ENCODE data around the gene AOPEP. TPM values are rescaled to one million over a fixed set of nuclear protein-coding genes. Genes with fewer than 3 reads are reported as not detected.

Gene AOPEP
- total RNA-seq, 5 donors from 2014 or later (not counting 1 experiment from before 2014, with no cell fraction given), result 10.4 to 14.8 (median 11.3) TPM

DNA sequence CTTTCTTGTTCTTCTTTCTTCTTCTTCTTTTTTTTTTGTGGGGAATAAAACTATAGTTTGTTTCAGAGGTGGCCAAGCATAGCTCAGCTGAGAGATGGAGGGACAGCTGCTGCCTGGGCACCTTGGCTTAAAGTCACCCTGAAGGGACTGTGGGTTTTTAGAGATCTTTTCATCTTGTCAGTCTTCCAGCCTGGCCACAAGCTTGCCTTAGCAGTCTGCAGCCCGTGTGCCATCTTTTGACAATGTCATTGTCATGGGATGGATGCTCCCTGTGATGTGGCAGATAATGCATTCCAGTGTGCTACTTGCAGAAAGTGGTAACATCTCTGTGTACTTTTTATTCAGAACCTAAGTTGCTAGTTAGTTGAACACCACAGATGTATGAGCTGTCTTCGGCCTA is 310.2 kb downstream of the AOPEP start:
- Histone ChIP-seq H3K36me3 (ENCODE audit: control insufficient read depth in 2 of 2, extremely low read depth in 1 of 2, insufficient read depth in 1 of 2, low read length in 1 of 2) (no peaks in the 10 kb centered on the region), H3K27me3 (replicated peaks in 1 of 2; ENCODE audit: control insufficient read depth in 2 of 2, extremely low read depth in 1 of 2, insufficient read depth in 2 of 2, low read length in 1 of 2) (no peaks in the 10 kb centered on the region), H3K9me3 (no peaks in the 10 kb centered on the region), H3K4me1 (ENCODE audit: control insufficient read depth in 1 of 2, extremely low read depth in 1 of 2, insufficient read depth in 2 of 2, low read length in 2 of 2) (no peaks in the 10 kb centered on the region), H3K4me3 (ENCODE audit: control insufficient read depth in 1 of 2, extremely low read depth in 1 of 2, low read length in 1 of 2) (no peak overlapping the region), H3K27ac (ENCODE audit: low read length) (no peak overlapping the region)
- H3K9me3 Mint-ChIP-seq, result no peaks in the 10 kb centered on the region
- WGBS (ENCODE audit: insufficient coverage), result 64% methylated on average over 1 of the region's 2 CpGs
- DNase-seq (no peak), ATAC-seq (replicated peaks in 1 of 4) (no peak)
- H3K36me3 Mint-ChIP-seq, result peaks cover 3% of the 10 kb centered on the region
- no peaks in the 10 kb centered on the region for H3K27me3 Mint-ChIP-seq
- POLR2A ChIA-PET, result no interaction called here
- CTCF ChIA-PET, result interaction anchor here in 1 of 2 donors (1.1 kb wide), 1 partner anchor 354 kb away, joined by 6 read pairs; no protein-coding TSS in a partner anchor
- no peak overlapping the region for H3K4me3 Mint-ChIP-seq
- H3K4me1 Mint-ChIP-seq, result no peaks in the 10 kb centered on the region
- no peak overlapping the region for H3K27ac Mint-ChIP-seq

GRCh38 chr9:95037789-95038521 is 311.5 kb downstream of the AOPEP start:
- WGBS (ENCODE audit: insufficient coverage), result 89% methylated on average over 3 of the region's 7 CpGs
- ChIA-PET POLR2A (no interaction called here), CTCF (interaction anchor here in 1 of 2 donors (0.6 kb wide), 1 partner anchor 706 kb away, joined by 3 read pairs; no protein-coding TSS in a partner anchor)
- no peaks in the 10 kb centered on the region for H3K36me3 ChIP-seq (ENCODE audit: control insufficient read depth in 2 of 2, extremely low read depth in 1 of 2, insufficient read depth in 1 of 2, low read length in 1 of 2)
- no peaks in the 10 kb centered on the region for H3K27me3 ChIP-seq (replicated peaks in 1 of 2; ENCODE audit: control insufficient read depth in 2 of 2, extremely low read depth in 1 of 2, insufficient read depth in 2 of 2, low read length in 1 of 2)
- no peaks in the 10 kb centered on the region for H3K4me1 ChIP-seq (ENCODE audit: control insufficient read depth in 1 of 2, extremely low read depth in 1 of 2, insufficient read depth in 2 of 2, low read length in 2 of 2)
- DNase-seq, result no peak
- Mint-ChIP-seq H3K36me3 (peaks cover 3% of the 10 kb centered on the region), H3K9me3 (no peaks in the 10 kb centered on the region), H3K27ac (no peak overlapping the region), H3K4me1 (no peaks in the 10 kb centered on the region), H3K4me3 (no peak overlapping the region), H3K27me3 (no peaks in the 10 kb centered on the region)
- ATAC-seq (replicated peaks in 1 of 4), result no peak
- H3K27ac ChIP-seq (ENCODE audit: low read length), result no peak overlapping the region
- no peaks in the 10 kb centered on the region for H3K9me3 ChIP-seq
- no peak overlapping the region for H3K4me3 ChIP-seq (ENCODE audit: control insufficient read depth in 1 of 2, extremely low read depth in 1 of 2, low read length in 1 of 2)

DNA sequence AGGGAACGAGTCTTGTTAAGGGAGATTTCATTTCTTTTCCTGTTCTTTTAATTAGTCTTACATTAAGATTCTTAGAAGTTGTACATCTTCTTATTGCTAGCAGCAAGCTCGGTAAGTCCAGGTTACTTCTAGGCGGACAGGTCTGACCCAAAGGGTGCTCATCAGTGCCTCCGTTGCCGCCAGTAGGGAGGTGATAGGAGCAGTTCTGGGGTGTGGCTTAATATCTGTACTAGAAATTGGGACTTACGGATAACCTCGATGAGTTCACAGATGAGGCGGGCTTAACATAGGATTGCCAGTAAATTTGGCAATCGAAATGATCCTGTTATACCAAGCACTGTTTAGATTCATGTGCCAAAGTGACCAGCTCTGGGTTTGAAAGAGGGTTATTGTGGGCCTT is 312.2 kb downstream of the AOPEP start:
- Mint-ChIP-seq H3K27ac (no peak overlapping the region), H3K4me1 (no peaks in the 10 kb centered on the region), H3K27me3 (no peaks in the 10 kb centered on the region), H3K9me3 (no peaks in the 10 kb centered on the region), H3K36me3 (peaks cover 3% of the 10 kb centered on the region), H3K4me3 (no peak overlapping the region)
- H3K36me3 ChIP-seq (ENCODE audit: control insufficient read depth in 2 of 2, extremely low read depth in 1 of 2, insufficient read depth in 1 of 2, low read length in 1 of 2), result no peaks in the 10 kb centered on the region
- no peaks in the 10 kb centered on the region for H3K27me3 ChIP-seq (replicated peaks in 1 of 2; ENCODE audit: control insufficient read depth in 2 of 2, extremely low read depth in 1 of 2, insufficient read depth in 2 of 2, low read length in 1 of 2)
- DNase-seq (no peak), ATAC-seq (replicated peaks in 1 of 4) (no peak)
- H3K4me3 ChIP-seq (ENCODE audit: control insufficient read depth in 1 of 2, extremely low read depth in 1 of 2, low read length in 1 of 2), result no peak overlapping the region
- ChIA-PET CTCF (no interaction called here), POLR2A (no interaction called here)
- H3K4me1 ChIP-seq (ENCODE audit: control insufficient read depth in 1 of 2, extremely low read depth in 1 of 2, insufficient read depth in 2 of 2, low read length in 2 of 2), result no peaks in the 10 kb centered on the region
- H3K9me3 ChIP-seq, result no peaks in the 10 kb centered on the region
- 87% methylated on average over 4 of the region's 9 CpGs for WGBS (ENCODE audit: insufficient coverage)
- no peak overlapping the region for H3K27ac ChIP-seq (ENCODE audit: low read length)

GRCh38 chr9:95040106-95040505 is 313.6 kb downstream of the AOPEP start:
- Histone ChIP-seq H3K36me3 (ENCODE audit: control insufficient read depth in 2 of 2, extremely low read depth in 1 of 2, insufficient read depth in 1 of 2, low read length in 1 of 2) (no peaks in the 10 kb centered on the region), H3K4me3 (ENCODE audit: control insufficient read depth in 1 of 2, extremely low read depth in 1 of 2, low read length in 1 of 2) (no peak overlapping the region), H3K27me3 (replicated peaks in 1 of 2; ENCODE audit: control insufficient read depth in 2 of 2, extremely low read depth in 1 of 2, insufficient read depth in 2 of 2, low read length in 1 of 2) (no peaks in the 10 kb centered on the region), H3K4me1 (ENCODE audit: control insufficient read depth in 1 of 2, extremely low read depth in 1 of 2, insufficient read depth in 2 of 2, low read length in 2 of 2) (no peaks in the 10 kb centered on the region), H3K27ac (ENCODE audit: low read length) (no peak overlapping the region), H3K9me3 (no peaks in the 10 kb centered on the region)
- ChIA-PET CTCF (interaction anchor here in 1 of 2 donors (0.5 kb wide), 1 partner anchor 29 kb away, joined by 3 read pairs; no protein-coding TSS in a partner anchor), POLR2A (no interaction called here)
- DNase-seq (no peak), ATAC-seq (replicated peaks in 1 of 4) (no peak)
- H3K9me3 Mint-ChIP-seq, result no peaks in the 10 kb centered on the region
- H3K27me3 Mint-ChIP-seq, result no peaks in the 10 kb centered on the region
- no peak overlapping the region for H3K4me3 Mint-ChIP-seq
- H3K4me1 Mint-ChIP-seq, result no peaks in the 10 kb centered on the region
- no peak overlapping the region for H3K27ac Mint-ChIP-seq
- WGBS (ENCODE audit: insufficient coverage), result 64% methylated on average over 2 of the region's 5 CpGs
- H3K36me3 Mint-ChIP-seq, result peaks cover 3% of the 10 kb centered on the region

DNA sequence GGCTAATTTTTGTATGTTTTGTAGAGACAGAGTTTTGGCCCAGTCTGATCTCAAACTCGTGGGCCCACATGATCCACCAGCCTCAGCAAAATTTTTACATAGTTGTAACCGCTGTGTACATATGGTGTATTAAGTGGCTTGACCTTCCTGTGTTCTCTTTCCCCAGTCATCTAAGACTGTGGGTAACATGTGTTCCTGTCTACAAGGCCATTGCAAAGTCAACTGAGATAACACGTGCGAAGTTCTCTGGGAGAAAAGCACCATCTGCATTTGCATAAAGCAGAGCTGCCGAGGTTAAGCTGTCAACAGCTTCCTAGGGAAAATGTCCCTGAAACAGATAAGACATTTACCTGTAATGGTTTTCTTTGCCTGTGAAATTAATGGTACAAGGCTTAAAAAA is 317.3 kb downstream of the AOPEP start:
- no CpG with 5 or more reads among the region's 5 CpGs for WGBS (ENCODE audit: insufficient coverage)

DNA sequence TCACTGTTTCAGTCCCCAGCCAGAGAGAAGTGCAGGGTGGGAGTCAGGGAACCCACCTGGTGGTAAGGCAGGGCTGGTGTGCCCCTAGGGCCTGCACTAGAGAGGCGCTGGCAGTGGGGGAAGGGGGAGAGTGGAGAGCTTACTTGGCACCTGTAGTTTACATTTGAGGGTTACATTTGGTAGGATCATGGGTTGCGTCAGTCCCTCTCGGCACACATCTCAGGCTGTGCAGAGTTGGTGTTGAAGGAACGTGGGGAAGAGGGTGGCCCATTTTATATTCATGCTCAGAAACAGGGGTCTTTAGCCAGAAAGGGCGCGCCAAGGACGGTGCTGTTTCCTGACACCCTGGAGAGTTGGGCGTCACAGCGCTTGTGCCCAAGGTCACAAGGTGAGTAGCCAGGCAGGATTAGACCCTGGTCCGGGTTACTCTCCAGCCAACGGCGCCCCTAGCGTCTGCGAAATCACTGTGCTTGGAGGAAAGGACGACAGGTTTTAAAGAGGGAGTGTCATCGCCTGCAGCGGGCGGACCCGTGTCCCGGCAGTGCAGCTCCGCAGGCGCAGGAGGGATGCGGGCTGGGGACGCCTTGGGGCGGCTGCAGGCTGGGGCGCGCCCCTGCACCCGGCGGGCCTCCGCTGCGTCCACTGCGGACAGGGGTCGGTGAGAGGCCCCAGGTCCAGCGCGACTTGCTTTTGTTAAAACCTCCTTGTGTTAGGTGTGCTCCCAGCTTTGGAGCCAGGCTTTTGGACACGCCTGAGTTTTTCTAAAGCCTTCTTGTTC is 318.4 kb downstream of the AOPEP start:
- peaks cover 5 to 11% of the 10 kb centered on the region in 2 experiments for H3K27me3 ChIP-seq (replicated peaks in 1 of 2; ENCODE audit: control insufficient read depth in 2 of 2, extremely low read depth in 1 of 2, insufficient read depth in 2 of 2, low read length in 1 of 2)
- H3K4me3 ChIP-seq (ENCODE audit: control insufficient read depth in 1 of 2, extremely low read depth in 1 of 2, low read length in 1 of 2), result no peak overlapping the region
- 95% methylated on average over 35 of the region's 36 CpGs for WGBS (ENCODE audit: insufficient coverage)
- ChIA-PET POLR2A (no interaction called here), CTCF (no interaction called here)
- Mint-ChIP-seq H3K27me3 (peaks cover 13 to 14% of the 10 kb centered on the region in 2 donors), H3K36me3 (peaks cover 3% of the 10 kb centered on the region), H3K9me3 (no peaks in the 10 kb centered on the region), H3K27ac (no peak overlapping the region), H3K4me3 (no peak overlapping the region), H3K4me1 (peaks cover 8 to 12% (median 12%) of the 10 kb centered on the region in 3 donors)
- no peaks in the 10 kb centered on the region for H3K9me3 ChIP-seq
- H3K27ac ChIP-seq (ENCODE audit: low read length), result no peak overlapping the region
- H3K36me3 ChIP-seq (ENCODE audit: control insufficient read depth in 2 of 2, extremely low read depth in 1 of 2, insufficient read depth in 1 of 2, low read length in 1 of 2), result no peaks in the 10 kb centered on the region
- ATAC-seq (replicated peaks in 1 of 4), result no peak
- no peak for DNase-seq
- peaks cover 3 to 6% of the 10 kb centered on the region in 2 experiments for H3K4me1 ChIP-seq (ENCODE audit: control insufficient read depth in 1 of 2, extremely low read depth in 1 of 2, insufficient read depth in 2 of 2, low read length in 2 of 2)

More for the DNA sequence above, 317.3 kb downstream of the AOPEP start:
- Mint-ChIP-seq H3K27ac (no peak overlapping the region), H3K4me3 (no peak overlapping the region), H3K9me3 (no peaks in the 10 kb centered on the region), H3K4me1 (peaks cover 3 to 9% (median 9%) of the 10 kb centered on the region in 3 donors), H3K36me3 (peaks cover 3% of the 10 kb centered on the region), H3K27me3 (peaks cover 6 to 7% of the 10 kb centered on the region in 2 donors)
- H3K9me3 ChIP-seq, result no peaks in the 10 kb centered on the region
- H3K4me1 ChIP-seq (ENCODE audit: control insufficient read depth in 1 of 2, extremely low read depth in 1 of 2, insufficient read depth in 2 of 2, low read length in 2 of 2), result peaks cover under 1 to 4% of the 10 kb centered on the region in 2 experiments
- ChIA-PET CTCF (no interaction called here), POLR2A (no interaction called here)
- H3K27ac ChIP-seq (ENCODE audit: low read length), result no peak overlapping the region
- DNase-seq (no peak), ATAC-seq (replicated peaks in 1 of 4) (no peak)
- H3K36me3 ChIP-seq (ENCODE audit: control insufficient read depth in 2 of 2, extremely low read depth in 1 of 2, insufficient read depth in 1 of 2, low read length in 1 of 2), result no peaks in the 10 kb centered on the region
- H3K27me3 ChIP-seq (replicated peaks in 1 of 2; ENCODE audit: control insufficient read depth in 2 of 2, extremely low read depth in 1 of 2, insufficient read depth in 2 of 2, low read length in 1 of 2), result peaks cover 0 to 6% of the 10 kb centered on the region in 2 experiments
- H3K4me3 ChIP-seq (ENCODE audit: control insufficient read depth in 1 of 2, extremely low read depth in 1 of 2, low read length in 1 of 2), result no peak overlapping the region

All from T-cell (primary cell).